ENCODE data around the gene ZNF550.

DNA sequence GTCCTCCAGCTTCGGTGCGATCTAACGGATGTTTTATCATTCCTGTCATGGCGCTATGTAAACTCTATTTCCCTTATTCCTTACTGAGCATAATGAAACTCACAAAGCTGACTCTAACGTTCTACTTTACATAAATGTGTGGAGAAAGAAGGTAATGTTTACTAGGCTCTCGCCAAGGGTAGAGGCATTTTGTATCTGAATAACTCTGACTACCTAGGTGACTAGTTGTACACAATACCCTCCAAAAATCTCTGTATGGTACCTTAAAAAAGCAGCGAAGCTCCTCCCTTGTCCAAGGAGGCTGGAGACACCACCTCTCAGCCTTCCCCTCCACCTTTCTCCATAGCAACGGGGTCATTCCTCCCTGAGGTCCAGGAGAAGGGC, 39.7 kb upstream of the ZNF550 start:
- no peak for TF ChIP-seq POLR2A (IDR thresholded peaks at IDR 0.05)
- TF ChIP-seq, protein P1, sequence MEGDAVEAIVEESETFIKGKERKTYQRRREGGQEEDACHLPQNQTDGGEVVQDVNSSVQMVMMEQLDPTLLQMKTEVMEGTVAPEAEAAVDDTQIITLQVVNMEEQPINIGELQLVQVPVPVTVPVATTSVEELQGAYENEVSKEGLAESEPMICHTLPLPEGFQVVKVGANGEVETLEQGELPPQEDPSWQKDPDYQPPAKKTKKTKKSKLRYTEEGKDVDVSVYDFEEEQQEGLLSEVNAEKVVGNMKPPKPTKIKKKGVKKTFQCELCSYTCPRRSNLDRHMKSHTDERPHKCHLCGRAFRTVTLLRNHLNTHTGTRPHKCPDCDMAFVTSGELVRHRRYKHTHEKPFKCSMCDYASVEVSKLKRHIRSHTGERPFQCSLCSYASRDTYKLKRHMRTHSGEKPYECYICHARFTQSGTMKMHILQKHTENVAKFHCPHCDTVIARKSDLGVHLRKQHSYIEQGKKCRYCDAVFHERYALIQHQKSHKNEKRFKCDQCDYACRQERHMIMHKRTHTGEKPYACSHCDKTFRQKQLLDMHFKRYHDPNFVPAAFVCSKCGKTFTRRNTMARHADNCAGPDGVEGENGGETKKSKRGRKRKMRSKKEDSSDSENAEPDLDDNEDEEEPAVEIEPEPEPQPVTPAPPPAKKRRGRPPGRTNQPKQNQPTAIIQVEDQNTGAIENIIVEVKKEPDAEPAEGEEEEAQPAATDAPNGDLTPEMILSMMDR (IDR thresholded peaks at IDR 0.05): no peak
